Effector CD4-positive, alpha-beta T cell (primary cell): ENCODE data around the gene ANO1.

Experiments used
- DNase-seq: peaks from one replicate; pipeline ENCODE4 v3.0.0-alpha.2; 2020

The ANO1 gene

GRCh38 chr11:70167723-70168404, 89.7 kb downstream of the ANO1 start:
- DNase-seq: no peak

DNA sequence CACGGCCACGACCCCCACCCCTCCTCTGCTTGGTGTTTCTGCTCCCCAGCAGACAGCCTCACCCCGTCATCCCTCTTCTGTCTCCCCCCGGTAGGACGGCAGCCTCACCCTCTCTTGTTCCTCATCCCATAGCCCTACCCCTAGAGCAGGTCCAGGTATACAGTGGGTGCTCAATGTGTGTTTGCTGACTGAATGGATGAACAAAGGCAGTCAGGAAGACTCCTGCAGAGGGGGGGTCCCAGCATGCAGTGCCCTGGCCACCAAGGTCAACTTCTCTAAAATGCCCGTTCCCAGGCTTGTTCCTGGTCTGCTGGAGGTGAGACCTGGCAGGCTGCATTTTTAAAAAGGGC, 90.3 kb downstream of the ANO1 start:
- no peak for DNase-seq

GRCh38 chr11:70169127-70169526, 91.0 kb downstream of the ANO1 start:
- no peak for DNase-seq

DNA sequence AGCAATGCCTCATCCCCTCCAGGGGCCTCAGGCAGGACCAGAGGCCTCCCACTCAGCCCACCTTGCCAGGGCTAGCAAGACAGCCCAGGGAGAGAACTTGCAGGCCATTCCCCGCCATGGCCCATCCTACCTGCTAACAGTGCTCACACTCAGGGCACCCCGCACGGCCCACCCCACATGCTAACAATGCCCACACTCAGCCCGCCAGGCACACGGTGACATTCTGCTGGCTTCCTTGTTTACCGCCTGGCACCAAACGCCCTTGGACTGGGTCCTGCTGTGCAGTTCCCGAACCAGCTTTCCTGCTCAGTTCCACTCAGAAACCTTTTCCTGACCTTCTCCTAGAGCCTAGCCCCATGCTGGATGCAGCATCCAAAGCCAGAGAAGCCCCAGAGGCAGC, 91.5 kb downstream of the ANO1 start:
- DNase-seq: no peak

GRCh38 chr11:70170596-70171210, 92.6 kb downstream of the ANO1 start:
- DNase-seq: no peak

- no peak for DNase-seq
Observed at GRCh38 chr11:70173018-70173417, 94.9 kb downstream of the ANO1 start.

- DNase-seq: no peak
Observed at GRCh38 chr11:70174547-70175235, 96.6 kb downstream of the ANO1 start.

DNA sequence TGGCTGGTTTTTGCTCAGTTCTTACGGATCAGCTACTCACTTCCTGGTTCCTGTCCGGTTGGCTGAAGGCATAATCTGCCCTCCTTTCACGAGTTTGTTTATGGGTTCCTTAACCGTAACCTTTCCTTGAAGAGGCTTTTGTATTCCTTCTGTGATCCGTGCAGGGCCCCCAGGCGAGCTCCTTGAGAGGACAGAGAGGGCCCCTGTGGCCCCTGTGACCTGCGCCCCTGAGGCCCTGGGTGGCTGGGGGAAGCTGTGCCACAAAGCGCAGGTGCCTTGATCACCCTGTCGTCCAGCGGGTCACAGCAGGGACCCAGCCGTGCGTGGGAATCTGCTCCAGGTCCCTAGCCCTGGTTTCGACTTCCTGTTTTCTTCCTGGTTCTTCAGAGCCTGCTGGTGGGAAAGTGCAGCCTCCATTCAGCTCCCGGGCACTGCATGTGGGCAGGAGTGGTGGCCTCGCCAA, 97.2 kb downstream of the ANO1 start:
- DNase-seq: no peak

- DNase-seq: peak; percentile 38
Observed at GRCh38 chr11:70176940-70177689, 99.0 kb downstream of the ANO1 start.

- DNase-seq: no peak
Observed at GRCh38 chr11:70180906-70181305, 102.8 kb downstream of the ANO1 start.

GRCh38 chr11:70182266-70182665, 104.1 kb downstream of the ANO1 start:
- DNase-seq: no peak

- DNase-seq: no peak
Observed at GRCh38 chr11:70183032-70183431, 104.9 kb downstream of the ANO1 start.

GRCh38 chr11:70183483-70184176, 105.5 kb downstream of the ANO1 start:
- no peak for DNase-seq

- no peak for DNase-seq
Observed at GRCh38 chr11:70184396-70184795, 106.3 kb downstream of the ANO1 start.

DNA sequence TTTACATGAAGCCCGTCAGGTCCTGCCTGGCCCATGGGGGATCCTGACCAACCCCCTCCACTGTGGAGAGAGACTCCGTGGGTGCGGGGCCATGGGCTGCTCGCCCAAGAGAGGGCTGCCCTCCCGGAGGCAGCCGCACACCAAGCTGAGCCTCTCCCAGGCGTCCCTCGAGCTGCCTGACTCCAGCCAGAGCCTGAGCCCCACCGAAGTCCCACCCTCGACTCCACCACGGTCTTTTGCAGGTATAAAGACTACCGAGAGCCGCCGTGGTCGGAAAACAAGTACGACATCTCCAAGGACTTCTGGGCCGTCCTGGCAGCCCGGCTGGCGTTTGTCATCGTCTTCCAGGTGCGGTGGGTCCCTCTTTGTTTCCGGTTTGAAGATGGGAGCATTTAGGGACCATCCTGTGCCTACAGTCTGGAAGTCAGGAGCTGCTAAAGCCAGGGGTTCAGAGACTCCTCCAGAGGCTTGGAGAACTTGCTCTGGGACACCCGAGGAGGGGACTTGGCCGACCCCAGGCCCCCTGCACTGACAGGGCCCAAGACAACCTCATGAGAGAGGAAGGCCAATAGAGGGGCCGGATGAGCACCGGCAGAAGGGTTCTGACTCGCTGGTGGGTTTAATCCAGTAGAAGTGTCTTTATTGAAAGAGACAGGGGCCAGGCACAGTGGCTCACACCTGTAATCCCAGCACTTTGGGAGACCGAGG, 107.4 kb downstream of the ANO1 start:
- no peak for DNase-seq

GRCh38 chr11:70186420-70186819, 108.3 kb downstream of the ANO1 start:
- no peak for DNase-seq

GRCh38 chr11:70186936-70187335, 108.8 kb downstream of the ANO1 start:
- no peak for DNase-seq

DNA sequence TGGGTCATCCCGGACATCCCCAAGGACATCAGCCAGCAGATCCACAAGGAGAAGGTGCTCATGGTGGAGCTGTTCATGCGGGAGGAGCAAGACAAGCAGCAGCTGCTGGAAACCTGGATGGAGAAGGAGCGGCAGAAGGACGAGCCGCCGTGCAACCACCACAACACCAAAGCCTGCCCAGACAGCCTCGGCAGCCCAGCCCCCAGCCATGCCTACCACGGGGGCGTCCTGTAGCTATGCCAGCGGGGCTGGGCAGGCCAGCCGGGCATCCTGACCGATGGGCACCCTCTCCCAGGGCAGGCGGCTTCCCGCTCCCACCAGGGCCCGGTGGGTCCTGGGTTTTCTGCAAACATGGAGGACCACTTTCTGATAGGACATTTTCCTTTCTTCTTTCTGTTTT, 109.7 kb downstream of the ANO1 start:
- no peak for DNase-seq

DNA sequence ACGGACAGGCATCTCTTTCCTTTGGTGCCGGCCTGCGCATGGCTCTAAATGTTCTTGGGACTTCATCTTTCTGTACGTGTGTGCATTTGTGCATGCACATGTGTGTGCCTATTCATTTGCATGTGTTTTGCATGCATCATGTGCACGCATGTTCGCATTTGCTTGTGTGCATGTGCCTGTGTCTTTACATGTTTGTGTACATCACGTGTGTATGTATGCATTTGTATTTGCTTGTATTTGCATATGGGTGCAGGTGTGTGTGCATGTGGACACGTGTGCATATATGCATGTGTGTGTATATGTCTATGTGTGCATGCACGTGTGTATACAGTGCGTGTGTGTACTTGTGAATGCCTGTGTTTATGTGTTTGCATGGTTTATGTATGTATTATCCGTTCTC, 111.5 kb downstream of the ANO1 start:
- DNase-seq: no peak

- DNase-seq: peak; percentile 30
Observed at GRCh38 chr11:70191495-70192140, 113.5 kb downstream of the ANO1 start.

- no peak for DNase-seq
Observed at GRCh38 chr11:70192666-70193410, 114.7 kb downstream of the ANO1 start.
